C1 segment of cervical spinal cord (tissue), 14 donors: ENCODE measurements around the gene ZNF668.

Source experiments
- DNase-seq, 14 donors: peaks; one replicate each; lab custom pipeline; 2025; lab: John Stamatoyannopoulos, UW

Gene ZNF668

DNA sequence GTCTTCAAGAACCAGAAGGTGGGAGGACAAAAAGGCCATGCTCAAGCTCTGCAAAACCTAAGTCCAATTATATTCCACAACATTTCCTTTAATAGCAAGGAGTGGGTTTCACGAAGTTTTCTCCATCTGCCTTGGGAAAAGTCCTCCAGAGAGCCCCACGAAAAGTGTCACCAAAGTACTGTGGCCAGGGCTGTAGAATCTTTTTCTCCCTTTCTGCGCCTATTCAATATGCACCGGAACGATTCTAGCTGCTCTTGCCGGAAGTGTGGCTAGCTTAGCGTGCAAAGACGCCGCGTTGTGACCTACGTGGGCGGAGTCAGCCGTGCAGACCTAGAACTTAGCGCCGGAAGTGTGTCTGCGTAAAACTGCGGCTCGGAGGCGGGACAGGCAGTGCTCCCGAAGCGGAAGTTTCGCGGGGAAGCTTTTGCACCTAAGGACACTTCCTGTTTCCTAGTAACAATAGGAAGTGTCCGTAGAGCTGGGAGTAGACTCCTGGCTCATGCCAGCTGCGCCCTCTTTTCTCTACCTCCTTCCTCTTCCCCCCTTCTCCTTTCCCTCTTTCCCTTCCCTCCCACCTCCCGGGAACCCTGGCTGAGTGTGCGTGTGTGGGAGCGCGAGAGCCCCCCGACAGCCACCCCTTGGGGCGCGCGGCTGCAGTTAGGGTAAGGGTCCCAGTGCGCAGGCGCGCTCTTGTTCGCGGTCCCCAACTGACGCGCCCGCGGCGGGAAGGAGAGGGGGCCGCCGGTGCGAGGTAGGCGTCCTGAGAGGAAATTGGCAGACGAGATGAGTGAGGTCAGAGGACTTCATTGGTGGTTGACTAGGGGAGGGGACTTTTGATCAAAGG is at the start of gene ZNF668, which contains the start of gene ZNF646:
ZNF668 (minus strand) TSS at position 271 of the 844 bp plus-strand sequence. CDS start 9,781 bp downstream, outside the sequence.
ZNF646 (plus strand) TSS at position 453 of the 844 bp plus-strand sequence. CDS start 1,903 bp downstream, outside the sequence.
- DNase-seq: peak; percentile 37 to 99 (median 95)

GRCh38 chr16:31120129-31120528 is 46.1 kb upstream of the ZNF668 start:
- no peak for DNase-seq

DNA sequence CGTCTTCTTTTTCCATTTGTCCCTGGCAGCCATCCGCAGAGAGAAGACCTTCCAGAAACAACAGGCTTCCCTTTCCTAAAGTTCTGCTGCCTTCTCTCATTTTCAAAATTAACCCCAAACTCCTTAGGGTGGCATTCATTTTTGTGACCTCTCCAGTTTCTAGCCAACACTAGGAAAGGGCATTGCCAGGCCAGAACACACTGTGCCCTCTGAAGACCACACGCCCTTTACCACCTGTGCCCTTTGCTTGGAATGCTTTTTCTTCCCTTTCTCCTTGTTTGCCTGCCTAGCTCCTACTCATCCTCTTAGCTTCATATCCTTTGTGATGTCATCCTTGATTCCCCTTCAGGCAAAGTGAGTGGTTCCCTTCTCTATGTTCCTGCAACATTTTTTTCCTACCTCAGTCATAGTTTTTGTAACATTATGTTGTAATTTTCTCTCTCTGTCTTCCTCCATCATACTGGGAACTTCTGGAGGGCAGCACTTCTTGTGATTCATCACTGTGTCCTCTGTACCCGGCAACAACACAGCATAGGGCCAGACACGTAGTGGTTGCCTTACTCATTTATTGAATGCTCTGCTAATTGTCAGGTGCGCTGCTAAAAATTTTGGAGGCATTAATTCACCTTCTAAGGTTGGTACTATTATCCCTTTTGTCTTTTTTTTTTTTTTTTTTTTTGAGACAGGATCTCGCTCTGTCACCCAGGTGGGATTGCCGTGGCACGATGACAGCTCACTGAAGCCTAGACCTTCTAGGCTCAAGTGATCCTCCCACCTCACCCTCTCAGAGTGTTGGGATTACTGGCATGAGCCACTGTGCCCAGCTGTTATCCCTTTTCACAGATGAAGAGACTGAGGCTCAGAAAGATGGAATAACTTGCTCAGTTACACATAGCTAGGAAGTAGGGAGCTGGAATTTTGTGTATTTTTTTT is 44.4 kb upstream of the ZNF668 start:
- peak in 1 of 14 donors; percentile 10 for DNase-seq

DNA sequence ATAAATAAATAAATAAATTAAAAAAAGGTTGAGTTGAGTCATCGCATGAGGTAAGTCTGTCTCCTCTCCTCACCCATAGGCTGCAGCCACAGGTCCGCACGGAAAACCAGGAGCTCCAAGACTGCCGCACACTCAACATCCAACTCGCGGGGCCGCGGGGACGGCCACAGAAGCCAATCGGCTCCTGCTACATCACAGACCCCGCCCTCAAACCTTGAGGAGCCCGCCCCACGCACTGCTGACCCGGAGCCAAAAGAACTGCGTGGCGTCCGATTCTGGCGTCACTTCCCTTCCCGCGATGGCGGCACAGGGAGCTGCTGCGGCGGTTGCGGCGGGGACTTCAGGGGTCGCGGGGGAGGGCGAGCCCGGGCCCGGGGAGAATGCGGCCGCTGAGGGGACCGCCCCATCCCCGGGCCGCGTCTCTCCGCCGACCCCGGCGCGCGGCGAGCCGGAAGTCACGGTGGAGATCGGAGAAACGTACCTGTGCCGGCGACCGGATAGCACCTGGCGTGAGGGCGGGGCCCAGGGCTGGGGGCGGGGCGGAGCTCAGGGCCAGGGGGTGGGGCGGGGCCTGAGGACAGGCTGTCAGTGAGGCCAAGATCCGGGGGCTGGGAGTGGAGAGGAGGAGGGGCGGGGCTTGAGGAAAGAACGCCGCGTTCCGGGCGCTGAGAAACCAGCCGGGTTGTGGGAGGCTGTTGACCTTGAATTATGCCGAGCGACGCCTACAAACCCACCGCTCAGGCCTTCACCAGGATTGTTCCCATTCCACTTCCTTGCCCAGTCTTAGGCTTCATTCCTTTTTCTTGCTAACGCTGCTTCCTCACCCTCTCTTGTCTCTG is 43.6 kb upstream of the ZNF668 start, which contains the start of gene KAT8:
KAT8 (plus strand) TSS at position 281 of the 839 bp plus-strand sequence; CDS start at position 299, 18 bp downstream.
- peak; percentile 77 to 99 (median 94) for DNase-seq

DNA sequence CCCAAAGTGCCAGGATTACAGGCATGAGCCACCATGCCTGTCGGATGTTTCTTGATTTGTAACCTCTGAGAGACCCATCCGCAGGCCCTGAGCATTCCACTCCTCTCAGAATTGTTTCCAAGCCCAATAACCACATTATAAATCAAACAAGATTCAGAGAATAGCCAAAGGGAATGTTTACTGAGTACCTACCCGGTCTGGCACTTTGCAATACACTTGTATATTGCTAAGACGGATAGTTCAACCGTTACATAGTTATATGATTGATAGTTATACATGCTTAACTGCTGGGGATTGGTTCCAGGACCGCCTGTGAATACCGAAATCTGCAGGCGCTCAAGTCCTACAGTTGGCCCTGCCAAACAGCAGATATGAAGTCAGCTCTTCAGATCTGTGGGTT is 40.4 kb upstream of the ZNF668 start:
- no peak for DNase-seq

DNA sequence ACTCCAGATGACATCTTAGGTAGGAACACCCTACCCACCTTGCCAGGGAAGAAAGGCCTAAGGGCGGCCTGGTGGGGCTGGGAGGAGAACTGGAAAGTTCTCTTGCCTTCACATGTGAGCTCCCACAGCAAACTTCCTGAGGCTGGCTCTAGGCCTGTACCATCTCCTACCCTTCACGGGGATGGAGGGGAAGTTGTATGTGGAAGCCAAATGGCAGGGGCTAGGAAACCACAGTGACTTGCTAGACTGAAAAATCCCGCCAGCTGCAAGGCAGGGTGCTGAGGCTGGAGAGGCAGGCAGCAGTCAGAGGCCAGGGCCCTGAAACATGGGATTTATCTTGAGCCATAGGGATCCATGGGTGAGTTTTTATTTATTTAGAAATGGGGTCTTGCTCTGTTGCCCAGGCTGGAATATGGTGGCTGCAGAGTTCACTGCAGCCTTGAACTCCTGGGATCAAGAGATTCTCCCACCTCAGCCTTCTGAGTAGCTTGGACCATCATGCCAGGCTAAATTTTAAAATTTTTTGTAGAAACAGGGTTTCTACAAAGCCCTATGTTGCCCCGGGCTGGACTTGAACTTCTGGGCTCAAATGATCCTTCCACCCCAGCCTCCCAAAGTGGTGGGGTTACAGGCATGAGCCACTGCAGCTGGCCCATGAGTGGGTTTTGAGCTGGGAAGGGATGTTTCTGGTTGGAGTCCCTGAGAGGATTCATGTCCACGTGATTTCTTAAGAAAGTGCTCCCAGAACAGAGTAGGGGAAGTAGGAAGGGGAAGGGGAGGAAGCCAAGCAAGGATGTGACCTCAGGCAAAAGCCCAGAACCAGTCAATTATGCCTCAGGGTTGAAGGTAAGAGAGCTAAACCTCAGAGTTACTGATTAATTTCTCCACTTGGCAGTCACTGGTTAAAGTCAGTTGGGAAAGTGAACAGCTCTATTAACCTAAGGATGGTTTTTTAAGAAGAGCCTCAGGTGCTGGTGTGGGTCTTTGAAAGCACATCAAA is 39.4 kb upstream of the ZNF668 start:
- DNase-seq: peak in 1 of 14 donors; percentile 17

GRCh38 chr16:31112711-31113110 is 38.7 kb upstream of the ZNF668 start:
- DNase-seq: no peak

GRCh38 chr16:31111881-31112466 is 37.9 kb upstream of the ZNF668 start:
- DNase-seq: no peak

GRCh38 chr16:31110106-31111034 is 36.3 kb upstream of the ZNF668 start:
- no peak for DNase-seq

- DNase-seq: no peak
Measured at GRCh38 chr16:31109622-31110021, 35.6 kb upstream of the ZNF668 start.

DNA sequence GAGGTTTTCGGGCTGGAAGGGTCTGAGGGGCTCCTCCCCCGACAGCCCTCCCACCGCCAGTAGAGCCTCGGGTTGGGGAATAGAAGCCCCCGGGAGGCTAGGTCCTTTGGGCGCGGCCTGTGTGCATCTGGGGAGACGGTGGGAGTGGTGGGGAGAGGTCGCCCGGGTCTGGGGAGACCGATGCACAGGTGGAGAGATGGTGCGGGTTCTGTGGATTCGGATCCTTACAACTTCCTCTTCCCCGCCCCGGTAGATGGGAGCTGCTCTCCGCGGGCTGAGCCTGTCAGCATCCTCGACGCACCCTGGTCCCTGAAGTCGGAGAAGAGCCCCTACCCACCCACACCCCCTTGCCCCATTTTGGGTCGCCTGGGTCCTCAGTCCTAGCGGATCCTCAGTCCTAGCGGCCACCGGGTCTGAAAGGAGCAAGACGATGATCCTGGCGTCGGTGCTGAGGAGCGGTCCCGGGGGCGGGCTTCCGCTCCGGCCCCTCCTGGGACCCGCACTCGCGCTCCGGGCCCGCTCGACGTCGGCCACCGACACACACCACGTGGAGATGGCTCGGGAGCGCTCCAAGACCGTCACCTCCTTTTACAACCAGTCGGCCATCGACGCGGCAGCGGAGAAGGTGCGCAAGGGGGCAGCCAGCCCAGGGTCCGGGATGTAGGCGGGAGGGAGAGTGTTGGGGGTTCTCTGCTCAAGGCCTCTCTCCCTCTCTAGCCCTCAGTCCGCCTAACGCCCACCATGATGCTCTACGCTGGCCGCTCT is 34.9 kb upstream of the ZNF668 start:
- DNase-seq: no peak

DNA sequence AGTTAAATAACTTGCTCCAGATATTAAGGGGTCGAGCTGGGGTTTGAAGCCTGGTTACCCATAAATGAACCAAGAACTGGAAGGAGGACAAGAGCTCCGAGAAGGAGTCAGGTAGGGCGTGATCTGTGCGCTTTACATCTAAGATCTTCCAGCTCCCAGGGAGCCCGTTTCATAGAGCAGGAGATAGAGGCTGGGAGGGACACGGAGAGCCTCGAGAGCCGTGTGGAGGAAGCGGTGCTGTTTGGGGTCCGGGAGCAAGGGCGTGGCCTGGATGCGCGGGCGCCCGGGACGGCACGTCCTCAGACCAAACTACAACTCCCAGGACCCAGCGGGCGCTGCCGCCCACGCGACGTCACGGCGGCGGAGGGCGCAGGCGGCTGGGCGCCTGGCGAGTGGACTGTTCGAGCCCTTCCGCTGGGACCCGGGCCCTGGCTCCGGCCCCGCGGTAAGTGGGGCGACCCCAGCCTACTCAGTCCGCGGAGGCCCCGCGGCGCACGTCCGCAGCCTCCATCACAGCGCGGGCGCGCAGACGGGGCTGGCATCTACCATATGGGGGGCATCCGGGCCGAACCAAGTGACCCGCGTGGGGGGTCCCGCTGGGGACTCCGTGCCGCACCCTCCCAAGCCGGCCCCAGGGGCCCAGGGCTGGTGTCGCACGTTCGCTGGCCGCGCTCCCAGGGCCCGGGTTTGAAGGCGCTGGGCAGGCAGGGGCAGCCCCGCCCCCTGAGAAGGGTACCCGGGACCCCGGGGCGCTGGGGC is 34.2 kb upstream of the ZNF668 start, which contains the start of gene BCKDK:
BCKDK (plus strand) TSS at position 352 of the 759 bp plus-strand sequence. CDS start 838 bp downstream, outside the sequence.
- DNase-seq: peak in 12 of 14 donors; percentile 11 to 77 (median 38)

DNA sequence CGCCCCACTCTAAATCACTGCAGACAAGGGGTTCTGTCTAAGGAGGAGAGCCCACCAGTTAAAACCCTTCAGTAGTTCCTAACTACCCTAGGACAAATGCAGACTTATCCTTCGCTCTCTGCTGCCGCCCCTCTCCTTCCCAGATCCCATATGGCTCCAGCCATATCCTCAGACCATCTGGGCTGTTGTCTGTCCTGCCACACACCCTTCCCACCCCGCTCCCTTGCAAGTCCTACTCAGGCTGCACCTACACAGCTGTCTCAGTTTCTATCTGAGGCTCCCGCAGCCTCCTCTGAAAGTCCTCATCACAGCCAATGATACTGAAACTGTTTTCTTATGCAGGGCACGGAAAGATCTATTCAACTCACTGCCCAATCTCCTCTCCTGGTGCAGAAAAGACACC is 33.4 kb upstream of the ZNF668 start:
- DNase-seq: no peak

DNA sequence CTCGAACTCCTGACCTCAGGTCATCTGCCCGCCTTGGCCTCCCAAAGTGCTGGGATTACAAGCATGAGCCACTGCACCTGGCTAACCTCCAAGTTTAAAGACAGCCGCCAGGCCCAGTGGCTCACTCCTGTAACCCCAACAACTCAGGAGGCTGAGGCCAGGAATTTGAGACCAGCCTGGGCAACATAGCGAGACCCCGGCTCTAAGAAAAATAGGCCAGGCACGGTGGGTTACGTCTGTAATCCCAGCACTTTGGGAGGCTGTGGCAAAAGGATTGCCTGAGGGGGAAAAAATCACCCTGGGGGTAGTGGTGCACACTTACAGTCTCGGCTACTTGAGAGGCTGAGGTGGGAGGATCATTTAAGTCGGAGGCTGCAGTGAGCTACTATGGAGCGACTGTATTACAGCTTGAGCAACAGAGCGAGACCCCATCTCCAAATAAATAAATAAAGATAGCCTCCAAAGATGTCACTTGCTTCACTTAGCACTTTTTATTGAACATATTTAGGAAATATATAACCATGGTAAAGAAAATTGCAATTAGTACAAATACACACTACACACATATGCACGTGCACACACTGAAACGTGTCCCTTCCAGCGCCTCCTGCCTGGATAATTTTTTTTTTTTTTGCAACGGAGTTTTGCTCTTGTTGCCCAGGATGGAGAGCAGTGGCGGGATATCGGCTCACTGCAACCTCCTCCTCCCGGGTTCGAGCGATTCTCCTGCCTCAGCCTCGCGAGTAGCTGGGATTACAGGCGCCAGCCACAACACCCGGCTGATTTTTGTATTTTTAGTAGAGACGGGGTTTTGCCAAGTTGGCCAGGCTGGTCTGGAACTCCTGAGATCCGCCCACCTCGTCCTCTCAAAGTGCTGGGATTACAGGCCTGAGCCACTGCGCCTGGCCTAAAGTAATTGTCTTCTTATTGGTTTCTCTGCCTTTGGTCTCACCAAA is 32.7 kb upstream of the ZNF668 start:
- no peak for DNase-seq

GRCh38 chr16:31105677-31106213 is 31.7 kb upstream of the ZNF668 start:
- DNase-seq: peak; percentile 25 to 84 (median 59)
